Dendritic cell treated with granulocyte-macrophage colony-stimulating factor and Interleukin-4, amounts not matched to agents 40 ng/mL and 50 ng/mL, for 4 days (primary cell): ENCODE results near the gene ESRP2.

Source experiments
- H3K27ac Mint-ChIP-seq: one replicate; pipeline ENCODE4 v1.8.0; 2022; ENCODE audit warnings: mild to moderate bottlenecking, mixed read lengths
- H3K27me3 Mint-ChIP-seq: one replicate; pipeline ENCODE4 v1.8.0; 2022; ENCODE audit warnings: mild to moderate bottlenecking, mixed read lengths
- H3K36me3 Mint-ChIP-seq: one replicate; pipeline ENCODE4 v1.8.0; 2022; ENCODE audit warnings: low read depth, mixed read lengths
- H3K4me1 Mint-ChIP-seq: one replicate; pipeline ENCODE4 v1.8.0; 2022; ENCODE audit warnings: low read depth, mixed read lengths
- H3K4me3 Mint-ChIP-seq: one replicate; pipeline ENCODE4 v1.8.0; 2022; ENCODE audit warnings: mild to moderate bottlenecking, moderate library complexity, mixed read lengths
- H3K9me3 Mint-ChIP-seq: one replicate; pipeline ENCODE4 v1.8.0; 2022; ENCODE audit warnings: mixed read lengths
- intact Hi-C: fragments of 100-400 bp; cut with micrococcal nuclease; formaldehyde crosslinking; loops from one replicate; pipeline ENCODE4 v1.15.0; 2022

Gene ESRP2

GRCh38 chr16:68255712-68256111, 19.8 kb upstream of the ESRP2 start:
- Mint-ChIP-seq H3K27me3 (no peaks in the 10 kb centered on the region), H3K9me3 (no peaks in the 10 kb centered on the region), H3K4me3 (no peak overlapping the region), H3K36me3 (peaks cover 99% of the 10 kb centered on the region), H3K27ac (peak overlapping the region; percentile 55), H3K4me1 (peaks cover 46% of the 10 kb centered on the region)
- intact Hi-C loops: loop anchor here (2.0 kb wide), 1 partner anchor 55 kb away; the partner anchor contains the start of genes PRMT7 and SLC7A6OS

GRCh38 chr16:68253721-68254120, 17.8 kb upstream of the ESRP2 start:
- no peak overlapping the region for H3K4me3 Mint-ChIP-seq
- H3K27ac Mint-ChIP-seq: peak overlapping the region; percentile 18
- intact Hi-C loops: no loop called here
- peaks cover 99% of the 10 kb centered on the region for H3K36me3 Mint-ChIP-seq
- no peaks in the 10 kb centered on the region for H3K9me3 Mint-ChIP-seq
- peaks cover 45% of the 10 kb centered on the region for H3K4me1 Mint-ChIP-seq
- no peaks in the 10 kb centered on the region for H3K27me3 Mint-ChIP-seq

GRCh38 chr16:68252383-68252782, 16.5 kb upstream of the ESRP2 start:
- Mint-ChIP-seq H3K4me1 (peaks cover 45% of the 10 kb centered on the region), H3K9me3 (no peaks in the 10 kb centered on the region), H3K27ac (no peak overlapping the region), H3K4me3 (no peak overlapping the region), H3K36me3 (peaks cover 90% of the 10 kb centered on the region), H3K27me3 (no peaks in the 10 kb centered on the region)
- intact Hi-C loops: no loop called here

GRCh38 chr16:68251832-68252231, 15.9 kb upstream of the ESRP2 start:
- Mint-ChIP-seq H3K27me3 (no peaks in the 10 kb centered on the region), H3K36me3 (peaks cover 86% of the 10 kb centered on the region), H3K4me1 (peaks cover 47% of the 10 kb centered on the region), H3K27ac (no peak overlapping the region), H3K4me3 (no peak overlapping the region), H3K9me3 (no peaks in the 10 kb centered on the region)
- intact Hi-C loops: no loop called here

GRCh38 chr16:68250951-68251350, 15.0 kb upstream of the ESRP2 start:
- Mint-ChIP-seq H3K4me1 (peaks cover 51% of the 10 kb centered on the region), H3K4me3 (no peak overlapping the region), H3K27me3 (no peaks in the 10 kb centered on the region), H3K27ac (no peak overlapping the region), H3K9me3 (no peaks in the 10 kb centered on the region), H3K36me3 (peaks cover 77% of the 10 kb centered on the region)
- intact Hi-C loops: no loop called here

GRCh38 chr16:68249371-68249770, 13.4 kb upstream of the ESRP2 start:
- Mint-ChIP-seq H3K27ac (peak overlapping the region; percentile 42), H3K9me3 (no peaks in the 10 kb centered on the region), H3K27me3 (no peaks in the 10 kb centered on the region), H3K4me1 (peaks cover 62% of the 10 kb centered on the region), H3K36me3 (peaks cover 76% of the 10 kb centered on the region), H3K4me3 (no peak overlapping the region)
- intact Hi-C loops: loop anchor here (5.0 kb wide), 1 partner anchor 63 kb away; the partner anchor contains the start of genes PRMT7 and SLC7A6OS

- Mint-ChIP-seq H3K27ac (peak overlapping the region; percentile 88), H3K4me3 (peak overlapping the region; percentile 95), H3K4me1 (peaks cover 74% of the 10 kb centered on the region)
Observed at GRCh38 chr16:68247932-68248331, 12.0 kb upstream of the ESRP2 start.

GRCh38 chr16:68247400-68247799, 11.5 kb upstream of the ESRP2 start:
- Mint-ChIP-seq H3K4me1 (peaks cover 72% of the 10 kb centered on the region), H3K27ac (peak overlapping the region; percentile 88), H3K4me3 (peak overlapping the region; percentile 95), H3K9me3 (no peaks in the 10 kb centered on the region), H3K27me3 (no peaks in the 10 kb centered on the region), H3K36me3 (peaks cover 57% of the 10 kb centered on the region)
- intact Hi-C loops: loop anchor here (1.0 to 5.0 kb wide), 2 partner anchors 10 to 65 kb away; partner anchors contain the start of genes PRMT7 and SLC7A6OS

More at GRCh38 chr16:68247932-68248331, 12.0 kb upstream of the ESRP2 start:
- peaks cover 62% of the 10 kb centered on the region for H3K36me3 Mint-ChIP-seq
- no peaks in the 10 kb centered on the region for H3K9me3 Mint-ChIP-seq
- H3K27me3 Mint-ChIP-seq: no peaks in the 10 kb centered on the region
- intact Hi-C loops: loop anchor here (1.0 to 5.0 kb wide), 2 partner anchors 9 to 64 kb away; partner anchors contain the start of genes PRMT7 and SLC7A6OS

- H3K27me3 Mint-ChIP-seq: no peaks in the 10 kb centered on the region
- H3K36me3 Mint-ChIP-seq: peaks cover 49% of the 10 kb centered on the region
- intact Hi-C loops: loop anchor here (1.0 to 5.0 kb wide), 2 partner anchors 11 to 66 kb away; partner anchors contain the start of genes PRMT7 and SLC7A6OS
- H3K4me1 Mint-ChIP-seq: peaks cover 64% of the 10 kb centered on the region
- H3K4me3 Mint-ChIP-seq: peak overlapping the region; percentile 95
- H3K27ac Mint-ChIP-seq: peak overlapping the region; percentile 88
- H3K9me3 Mint-ChIP-seq: no peaks in the 10 kb centered on the region
Observed at GRCh38 chr16:68246666-68247065, 10.7 kb upstream of the ESRP2 start.

- intact Hi-C loops: loop anchor here (5.0 kb wide), 1 partner anchor 66 kb away; the partner anchor contains the start of genes PRMT7 and SLC7A6OS
- peak overlapping the region; percentile 88 for H3K27ac Mint-ChIP-seq
- H3K27me3 Mint-ChIP-seq: no peaks in the 10 kb centered on the region
- no peaks in the 10 kb centered on the region for H3K9me3 Mint-ChIP-seq
- H3K4me3 Mint-ChIP-seq: peak overlapping the region; percentile 95
- H3K36me3 Mint-ChIP-seq: peaks cover 44% of the 10 kb centered on the region
- H3K4me1 Mint-ChIP-seq: peaks cover 64% of the 10 kb centered on the region
Observed at GRCh38 chr16:68246121-68246520, 10.2 kb upstream of the ESRP2 start.

- Mint-ChIP-seq H3K4me3 (peak within 1 kb of the TSS; percentile 95), H3K4me1 (peaks cover 64% of the 10 kb centered on the region), H3K9me3 (no peaks in the 10 kb centered on the region), H3K27ac (peak within 1 kb of the TSS; percentile 88), H3K36me3 (peaks cover 34% of the 10 kb centered on the region), H3K27me3 (no peaks in the 10 kb centered on the region)
- intact Hi-C loops: loop anchor here (1.0 to 5.0 kb wide), 2 partner anchors 8 to 67 kb away; partner anchors contain the start of genes PRMT7 and SLC7A6OS
Observed at GRCh38 chr16:68244903-68245853, 9.3 kb upstream of the ESRP2 start, which contains the start of gene PLA2G15. PLA2G15 (plus strand) TSS chr16:68245373; CDS start chr16:68245427, 54 bp downstream.

- Mint-ChIP-seq H3K27ac (peak overlapping the region; percentile 88), H3K9me3 (no peaks in the 10 kb centered on the region), H3K4me1 (peaks cover 63% of the 10 kb centered on the region), H3K36me3 (peaks cover 28% of the 10 kb centered on the region), H3K4me3 (peak overlapping the region; percentile 95), H3K27me3 (no peaks in the 10 kb centered on the region)
- intact Hi-C loops: no loop called here
Observed at GRCh38 chr16:68244481-68244902, 8.6 kb upstream of the ESRP2 start.

GRCh38 chr16:68242926-68243858, 7.3 kb upstream of the ESRP2 start:
- intact Hi-C loops: no loop called here
- Mint-ChIP-seq H3K36me3 (peaks cover 15% of the 10 kb centered on the region), H3K27ac (no peak overlapping the region), H3K4me1 (peaks cover 50% of the 10 kb centered on the region), H3K27me3 (no peaks in the 10 kb centered on the region), H3K4me3 (no peak overlapping the region), H3K9me3 (no peaks in the 10 kb centered on the region)
